LNCAP (cell line): ENCODE data around the gene SOWAHD.

Source experiments
- CTCF ChIP-seq: fragments of 450-650 bp; IDR thresholded peaks from 2 replicates; pipeline ENCODE4 v1.5.1; 2017; ENCODE audit warnings: mild to moderate bottlenecking

Gene SOWAHD

GRCh38 chrX:119753639-119754257 is 4.6 kb upstream of the SOWAHD start:
- TF ChIP-seq CTCF = peak; percentile 45

- TF ChIP-seq CTCF = no peak
Observed at GRCh38 chrX:119755981-119756533, 2.3 kb upstream of the SOWAHD start.

- TF ChIP-seq CTCF = no peak
Observed at GRCh38 chrX:119756926-119757635, 1.3 kb upstream of the SOWAHD start.

GRCh38 chrX:119757646-119757978 is 776 bp upstream of the SOWAHD start:
- no peak for TF ChIP-seq CTCF

GRCh38 chrX:119758731-119759247 is 401 bp downstream of the SOWAHD start:
- TF ChIP-seq CTCF = no peak

- TF ChIP-seq CTCF = no peak
Observed at GRCh38 chrX:119759248-119759766, 919 bp downstream of the SOWAHD start.

GRCh38 chrX:119760026-119760877 is 1.9 kb downstream of the SOWAHD start:
- TF ChIP-seq CTCF = no peak
